Transverse colon (tissue), 4 donors: ENCODE results near the gene PEX10.

Source experiments
- POLR2AphosphoS5 ChIP-seq, 3 donors: sonication (generic); formaldehyde crosslinking; IDR thresholded peaks; one replicate each; pipeline ENCODE4 v1.6.1; 2016; ENCODE audit warnings: antibody characterized with exemption in 3 of 3
- TF ChIP-seq, protein P1 (sequence below), 5 experiments: fragments of 200-600 bp in 3 of 5; fragments of 450-650 bp in 2 of 5; sonication (generic) in 3 of 5; IDR thresholded peaks; 1 replicate in 2 of 5; 2 replicates in 3 of 5; pipeline ENCODE4 v1.5.1; 2016 to 2017; ENCODE audit warnings: antibody characterized with exemption in 5 of 5, inconsistent platforms in 3 of 5, mild to moderate bottlenecking in 2 of 5, moderate library complexity in 1 of 5

DNA sequence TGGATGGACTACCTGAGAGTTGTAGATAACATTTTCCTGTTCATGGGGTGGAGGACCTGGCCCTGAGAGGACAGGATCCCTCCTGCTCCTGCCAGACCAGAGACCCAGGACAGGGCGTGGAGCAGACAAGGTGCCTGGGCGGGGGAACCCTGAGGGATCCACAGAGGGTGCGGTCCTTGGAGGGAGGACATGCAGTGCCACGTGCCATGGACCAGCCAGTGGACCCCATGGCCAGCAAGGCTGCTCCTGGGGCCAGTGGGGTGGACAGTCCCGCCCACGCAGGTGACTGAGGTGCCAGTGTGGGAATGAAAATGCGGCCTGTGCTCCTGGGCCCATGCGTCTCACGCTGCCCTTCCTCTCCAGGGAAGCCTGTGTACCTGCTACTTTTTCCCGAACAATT lies 17.1 kb downstream of the PEX10 start:
- no peak for TF ChIP-seq POLR2AphosphoS5 (IDR thresholded peaks at IDR 0.05)
- TF ChIP-seq, protein P1, sequence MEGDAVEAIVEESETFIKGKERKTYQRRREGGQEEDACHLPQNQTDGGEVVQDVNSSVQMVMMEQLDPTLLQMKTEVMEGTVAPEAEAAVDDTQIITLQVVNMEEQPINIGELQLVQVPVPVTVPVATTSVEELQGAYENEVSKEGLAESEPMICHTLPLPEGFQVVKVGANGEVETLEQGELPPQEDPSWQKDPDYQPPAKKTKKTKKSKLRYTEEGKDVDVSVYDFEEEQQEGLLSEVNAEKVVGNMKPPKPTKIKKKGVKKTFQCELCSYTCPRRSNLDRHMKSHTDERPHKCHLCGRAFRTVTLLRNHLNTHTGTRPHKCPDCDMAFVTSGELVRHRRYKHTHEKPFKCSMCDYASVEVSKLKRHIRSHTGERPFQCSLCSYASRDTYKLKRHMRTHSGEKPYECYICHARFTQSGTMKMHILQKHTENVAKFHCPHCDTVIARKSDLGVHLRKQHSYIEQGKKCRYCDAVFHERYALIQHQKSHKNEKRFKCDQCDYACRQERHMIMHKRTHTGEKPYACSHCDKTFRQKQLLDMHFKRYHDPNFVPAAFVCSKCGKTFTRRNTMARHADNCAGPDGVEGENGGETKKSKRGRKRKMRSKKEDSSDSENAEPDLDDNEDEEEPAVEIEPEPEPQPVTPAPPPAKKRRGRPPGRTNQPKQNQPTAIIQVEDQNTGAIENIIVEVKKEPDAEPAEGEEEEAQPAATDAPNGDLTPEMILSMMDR (IDR thresholded peaks at IDR 0.05): no peak
